Epithelial cell of proximal tubule (primary cell): ENCODE results near the gene AMOT. TPM values are rescaled to one million over a fixed set of nuclear protein-coding genes. Genes with fewer than 3 reads are reported as not detected.

Experiments used
- DNase-seq: peaks from one replicate; pipeline ENCODE4 v3.0.0-alpha.2; 2011; ENCODE audit warnings: low read depth
- H3K4me3 ChIP-seq: 2 replicates; pipeline ENCODE4 v1.5.1; 2011; ENCODE audit warnings: low read depth, mild to moderate bottlenecking, low read length
- total RNA-seq: library from RNA; depleted of rRNA; stranded (reverse); fragments of >200 nt; gene quantifications from 2 replicates; pipeline ENCODE4 v1.2.3, GENCODE V29; 2015
- TF ChIP-seq, protein P1 (sequence below): conservative IDR thresholded peaks from 2 replicates; pipeline ENCODE4 v1.5.1; 2012; ENCODE audit warnings: low read depth, mild to moderate bottlenecking, low read length

AMOT gene
- total RNA-seq, 1 donor from 2014 or later: 13.7 TPM

GRCh38 chrX:112753116-112753515 is 87.5 kb downstream of the AMOT start:
- TF ChIP-seq, protein P1, sequence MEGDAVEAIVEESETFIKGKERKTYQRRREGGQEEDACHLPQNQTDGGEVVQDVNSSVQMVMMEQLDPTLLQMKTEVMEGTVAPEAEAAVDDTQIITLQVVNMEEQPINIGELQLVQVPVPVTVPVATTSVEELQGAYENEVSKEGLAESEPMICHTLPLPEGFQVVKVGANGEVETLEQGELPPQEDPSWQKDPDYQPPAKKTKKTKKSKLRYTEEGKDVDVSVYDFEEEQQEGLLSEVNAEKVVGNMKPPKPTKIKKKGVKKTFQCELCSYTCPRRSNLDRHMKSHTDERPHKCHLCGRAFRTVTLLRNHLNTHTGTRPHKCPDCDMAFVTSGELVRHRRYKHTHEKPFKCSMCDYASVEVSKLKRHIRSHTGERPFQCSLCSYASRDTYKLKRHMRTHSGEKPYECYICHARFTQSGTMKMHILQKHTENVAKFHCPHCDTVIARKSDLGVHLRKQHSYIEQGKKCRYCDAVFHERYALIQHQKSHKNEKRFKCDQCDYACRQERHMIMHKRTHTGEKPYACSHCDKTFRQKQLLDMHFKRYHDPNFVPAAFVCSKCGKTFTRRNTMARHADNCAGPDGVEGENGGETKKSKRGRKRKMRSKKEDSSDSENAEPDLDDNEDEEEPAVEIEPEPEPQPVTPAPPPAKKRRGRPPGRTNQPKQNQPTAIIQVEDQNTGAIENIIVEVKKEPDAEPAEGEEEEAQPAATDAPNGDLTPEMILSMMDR: no peak
- no peak overlapping the region for H3K4me3 ChIP-seq
- no peak for DNase-seq

GRCh38 chrX:112751076-112751475 is 89.6 kb downstream of the AMOT start:
- TF ChIP-seq, protein P1: no peak
- no peak overlapping the region for H3K4me3 ChIP-seq
- no peak for DNase-seq

GRCh38 chrX:112746812-112747595 is 93.6 kb downstream of the AMOT start:
- no peak for DNase-seq
- H3K4me3 ChIP-seq: no peak overlapping the region
- TF ChIP-seq, protein P1: no peak

DNA sequence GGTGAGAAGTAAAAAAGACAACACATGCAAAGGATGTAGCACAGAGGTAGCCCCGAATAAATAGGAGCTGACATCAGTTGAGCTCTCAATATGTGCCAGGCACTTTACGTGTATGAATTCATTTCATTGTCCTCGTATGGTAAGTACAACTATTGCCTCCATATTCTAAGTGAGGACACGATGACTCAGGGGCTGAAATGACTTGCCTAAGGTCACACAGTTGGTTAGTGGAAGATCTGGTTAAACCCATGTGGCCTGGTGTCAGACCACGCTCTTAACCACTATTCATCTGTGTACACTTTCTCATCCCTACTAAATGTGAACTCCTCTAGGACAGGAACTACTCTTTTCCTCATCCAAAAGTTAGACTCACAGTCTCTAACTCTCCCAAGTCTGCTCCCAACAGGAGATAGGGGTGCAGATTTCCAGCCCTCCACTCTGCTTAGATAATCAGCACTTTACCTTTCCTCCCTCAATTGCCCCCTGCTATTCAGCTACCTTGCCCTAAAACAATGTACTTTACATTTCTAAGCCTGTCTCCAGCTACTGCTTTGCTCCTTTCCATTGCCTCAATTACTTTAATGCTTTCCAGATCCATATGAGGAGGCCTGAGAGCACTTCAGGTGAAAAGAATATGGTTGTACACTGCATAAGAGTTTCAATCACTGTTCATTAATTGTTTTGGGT is 102.1 kb downstream of the AMOT start:
- TF ChIP-seq, protein P1: no peak
- no peak for DNase-seq
- H3K4me3 ChIP-seq: no peak overlapping the region

- no peak for DNase-seq
- TF ChIP-seq, protein P1: no peak
- H3K4me3 ChIP-seq: no peak overlapping the region
Measured at GRCh38 chrX:112736310-112736709, 104.3 kb downstream of the AMOT start.

DNA sequence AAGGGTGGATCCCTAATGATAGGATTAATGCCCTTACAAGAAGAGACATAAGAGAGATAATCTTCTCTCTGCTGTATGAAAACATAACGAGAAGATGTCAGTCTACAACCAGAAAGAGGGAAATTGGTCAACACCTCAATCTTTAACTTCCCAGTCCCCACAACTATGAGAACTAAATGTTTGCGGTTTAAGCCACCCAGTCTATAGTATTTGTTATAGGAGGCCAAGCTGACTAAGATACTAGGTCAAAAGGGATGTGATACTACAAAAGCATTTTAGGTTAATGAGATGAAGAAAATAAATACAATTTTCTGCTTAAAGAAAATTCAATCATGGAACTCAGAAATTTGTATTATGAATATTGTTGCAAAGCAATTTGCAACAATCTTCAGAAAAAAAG is 105.5 kb downstream of the AMOT start:
- no peak overlapping the region for H3K4me3 ChIP-seq
- no peak for DNase-seq
- TF ChIP-seq, protein P1: no peak
